Measurements from ENCODE around the gene RAI1. TPM values are rescaled to one million over a fixed set of nuclear protein-coding genes. Genes with fewer than 3 reads are reported as not detected.

The RAI1 gene
- total and polyA plus RNA-seq, 2 experiments from 2014 or later = 0.87 to 0.89 TPM

DNA sequence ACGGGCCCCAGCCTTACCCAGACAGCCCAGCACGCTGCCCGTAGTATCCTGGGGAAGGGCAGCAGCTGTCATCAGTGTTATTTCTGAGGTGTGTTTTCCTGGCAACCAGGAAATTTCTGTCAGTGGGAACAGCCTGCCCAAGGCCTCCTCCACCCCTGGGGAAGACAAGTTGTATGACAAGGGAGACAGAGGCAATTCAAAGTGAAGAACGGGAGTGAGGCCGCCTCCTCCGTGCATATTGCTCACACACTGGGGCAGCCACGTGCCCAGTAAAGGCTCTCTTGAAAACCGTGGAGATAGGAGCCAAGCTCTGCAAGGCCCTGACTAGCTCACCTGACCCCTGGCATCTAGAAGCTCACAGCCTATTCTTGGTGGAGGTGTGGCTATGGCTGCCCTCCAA, 57.6 kb downstream of the RAI1 start:
- Histone ChIP-seq H3K79me2 (replicated peaks; ENCODE audit: insufficient read depth) (no peaks in the 10 kb centered on the region), H4K20me1 (replicated peaks; ENCODE audit: insufficient read depth) (no peaks in the 10 kb centered on the region), H3K4me3 (no peak overlapping the region), H3K36me3 (ENCODE audit: insufficient read depth) (no peaks in the 10 kb centered on the region), H3K27me3 (ENCODE audit: insufficient read depth) (0 out of 2 replicates have a peak, but pooled peaks cover 8% of the 10 kb centered on the region), H2AFZ (no peak overlapping the region), H3K4me2 (peak overlapping the region; percentile 55), H3K4me1 (ENCODE audit: insufficient read depth) (peaks cover 29% of the 10 kb centered on the region), H3F3A (replicated peaks; ENCODE audit: low read depth) (no peaks in the 10 kb centered on the region), H3K9me2 (ENCODE audit: insufficient read depth) (no peaks in the 10 kb centered on the region), H3K27ac (ENCODE audit: low read depth) (no peak overlapping the region)
- peaks cover 18% of the 10 kb centered on the region for H3K27me3 Mint-ChIP-seq (ENCODE audit: insufficient read depth, low read depth, poor library complexity)
- H3K4me1 Mint-ChIP-seq = peaks cover 36% of the 10 kb centered on the region
- H3K4me3 Mint-ChIP-seq = no peak overlapping the region
- no peaks in the 10 kb centered on the region for H3K36me3 Mint-ChIP-seq (ENCODE audit: low read depth)
- DNase-seq (ENCODE audit: low spot score) (no peak), ATAC-seq (no peak)
- TF ChIP-seq EZH2phosphoT487 (IDR thresholded peaks at IDR 0.05; ENCODE audit: unreplicated experiment) (no peak), POLR2AphosphoS5 (IDR thresholded peaks at IDR 0.05; ENCODE audit: low read depth) (no peak), ZNF331 (CRISPR knock-in tag; IDR thresholded peaks at IDR 0.05; ENCODE audit: low read depth) (no peak), JUNB (IDR thresholded peaks at IDR 0.05; ENCODE audit: unreplicated experiment) (no peak), CREB1 (CRISPR knock-in tag; IDR thresholded peaks at IDR 0.05; ENCODE audit: low read depth) (no peak), NANOG (IDR thresholded peaks at IDR 0.05; ENCODE audit: borderline replicate concordance) (no peak), EZH2 (IDR thresholded peaks at IDR 0.05; ENCODE audit: low read depth, unreplicated experiment) (no peak), STAT1 (IDR thresholded peaks at IDR 0.05; ENCODE audit: unreplicated experiment) (no peak), ZNF114 (CRISPR knock-in tag; IDR thresholded peaks at IDR 0.05) (no peak)
- TF ChIP-seq, protein P1, sequence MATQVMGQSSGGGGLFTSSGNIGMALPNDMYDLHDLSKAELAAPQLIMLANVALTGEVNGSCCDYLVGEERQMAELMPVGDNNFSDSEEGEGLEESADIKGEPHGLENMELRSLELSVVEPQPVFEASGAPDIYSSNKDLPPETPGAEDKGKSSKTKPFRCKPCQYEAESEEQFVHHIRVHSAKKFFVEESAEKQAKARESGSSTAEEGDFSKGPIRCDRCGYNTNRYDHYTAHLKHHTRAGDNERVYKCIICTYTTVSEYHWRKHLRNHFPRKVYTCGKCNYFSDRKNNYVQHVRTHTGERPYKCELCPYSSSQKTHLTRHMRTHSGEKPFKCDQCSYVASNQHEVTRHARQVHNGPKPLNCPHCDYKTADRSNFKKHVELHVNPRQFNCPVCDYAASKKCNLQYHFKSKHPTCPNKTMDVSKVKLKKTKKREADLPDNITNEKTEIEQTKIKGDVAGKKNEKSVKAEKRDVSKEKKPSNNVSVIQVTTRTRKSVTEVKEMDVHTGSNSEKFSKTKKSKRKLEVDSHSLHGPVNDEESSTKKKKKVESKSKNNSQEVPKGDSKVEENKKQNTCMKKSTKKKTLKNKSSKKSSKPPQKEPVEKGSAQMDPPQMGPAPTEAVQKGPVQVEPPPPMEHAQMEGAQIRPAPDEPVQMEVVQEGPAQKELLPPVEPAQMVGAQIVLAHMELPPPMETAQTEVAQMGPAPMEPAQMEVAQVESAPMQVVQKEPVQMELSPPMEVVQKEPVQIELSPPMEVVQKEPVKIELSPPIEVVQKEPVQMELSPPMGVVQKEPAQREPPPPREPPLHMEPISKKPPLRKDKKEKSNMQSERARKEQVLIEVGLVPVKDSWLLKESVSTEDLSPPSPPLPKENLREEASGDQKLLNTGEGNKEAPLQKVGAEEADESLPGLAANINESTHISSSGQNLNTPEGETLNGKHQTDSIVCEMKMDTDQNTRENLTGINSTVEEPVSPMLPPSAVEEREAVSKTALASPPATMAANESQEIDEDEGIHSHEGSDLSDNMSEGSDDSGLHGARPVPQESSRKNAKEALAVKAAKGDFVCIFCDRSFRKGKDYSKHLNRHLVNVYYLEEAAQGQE (IDR thresholded peaks at IDR 0.05; ENCODE audit: unreplicated experiment) = no peak
- TF ChIP-seq, protein P2, sequence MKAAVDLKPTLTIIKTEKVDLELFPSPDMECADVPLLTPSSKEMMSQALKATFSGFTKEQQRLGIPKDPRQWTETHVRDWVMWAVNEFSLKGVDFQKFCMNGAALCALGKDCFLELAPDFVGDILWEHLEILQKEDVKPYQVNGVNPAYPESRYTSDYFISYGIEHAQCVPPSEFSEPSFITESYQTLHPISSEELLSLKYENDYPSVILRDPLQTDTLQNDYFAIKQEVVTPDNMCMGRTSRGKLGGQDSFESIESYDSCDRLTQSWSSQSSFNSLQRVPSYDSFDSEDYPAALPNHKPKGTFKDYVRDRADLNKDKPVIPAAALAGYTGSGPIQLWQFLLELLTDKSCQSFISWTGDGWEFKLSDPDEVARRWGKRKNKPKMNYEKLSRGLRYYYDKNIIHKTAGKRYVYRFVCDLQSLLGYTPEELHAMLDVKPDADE (IDR thresholded peaks at IDR 0.05) = no peak
- TF ChIP-seq, protein P3, sequence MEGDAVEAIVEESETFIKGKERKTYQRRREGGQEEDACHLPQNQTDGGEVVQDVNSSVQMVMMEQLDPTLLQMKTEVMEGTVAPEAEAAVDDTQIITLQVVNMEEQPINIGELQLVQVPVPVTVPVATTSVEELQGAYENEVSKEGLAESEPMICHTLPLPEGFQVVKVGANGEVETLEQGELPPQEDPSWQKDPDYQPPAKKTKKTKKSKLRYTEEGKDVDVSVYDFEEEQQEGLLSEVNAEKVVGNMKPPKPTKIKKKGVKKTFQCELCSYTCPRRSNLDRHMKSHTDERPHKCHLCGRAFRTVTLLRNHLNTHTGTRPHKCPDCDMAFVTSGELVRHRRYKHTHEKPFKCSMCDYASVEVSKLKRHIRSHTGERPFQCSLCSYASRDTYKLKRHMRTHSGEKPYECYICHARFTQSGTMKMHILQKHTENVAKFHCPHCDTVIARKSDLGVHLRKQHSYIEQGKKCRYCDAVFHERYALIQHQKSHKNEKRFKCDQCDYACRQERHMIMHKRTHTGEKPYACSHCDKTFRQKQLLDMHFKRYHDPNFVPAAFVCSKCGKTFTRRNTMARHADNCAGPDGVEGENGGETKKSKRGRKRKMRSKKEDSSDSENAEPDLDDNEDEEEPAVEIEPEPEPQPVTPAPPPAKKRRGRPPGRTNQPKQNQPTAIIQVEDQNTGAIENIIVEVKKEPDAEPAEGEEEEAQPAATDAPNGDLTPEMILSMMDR (conservative IDR thresholded peaks at IDR 0.05; ENCODE audit: low read depth in 2 of 2) = no peak
- TF ChIP-seq, protein P4, sequence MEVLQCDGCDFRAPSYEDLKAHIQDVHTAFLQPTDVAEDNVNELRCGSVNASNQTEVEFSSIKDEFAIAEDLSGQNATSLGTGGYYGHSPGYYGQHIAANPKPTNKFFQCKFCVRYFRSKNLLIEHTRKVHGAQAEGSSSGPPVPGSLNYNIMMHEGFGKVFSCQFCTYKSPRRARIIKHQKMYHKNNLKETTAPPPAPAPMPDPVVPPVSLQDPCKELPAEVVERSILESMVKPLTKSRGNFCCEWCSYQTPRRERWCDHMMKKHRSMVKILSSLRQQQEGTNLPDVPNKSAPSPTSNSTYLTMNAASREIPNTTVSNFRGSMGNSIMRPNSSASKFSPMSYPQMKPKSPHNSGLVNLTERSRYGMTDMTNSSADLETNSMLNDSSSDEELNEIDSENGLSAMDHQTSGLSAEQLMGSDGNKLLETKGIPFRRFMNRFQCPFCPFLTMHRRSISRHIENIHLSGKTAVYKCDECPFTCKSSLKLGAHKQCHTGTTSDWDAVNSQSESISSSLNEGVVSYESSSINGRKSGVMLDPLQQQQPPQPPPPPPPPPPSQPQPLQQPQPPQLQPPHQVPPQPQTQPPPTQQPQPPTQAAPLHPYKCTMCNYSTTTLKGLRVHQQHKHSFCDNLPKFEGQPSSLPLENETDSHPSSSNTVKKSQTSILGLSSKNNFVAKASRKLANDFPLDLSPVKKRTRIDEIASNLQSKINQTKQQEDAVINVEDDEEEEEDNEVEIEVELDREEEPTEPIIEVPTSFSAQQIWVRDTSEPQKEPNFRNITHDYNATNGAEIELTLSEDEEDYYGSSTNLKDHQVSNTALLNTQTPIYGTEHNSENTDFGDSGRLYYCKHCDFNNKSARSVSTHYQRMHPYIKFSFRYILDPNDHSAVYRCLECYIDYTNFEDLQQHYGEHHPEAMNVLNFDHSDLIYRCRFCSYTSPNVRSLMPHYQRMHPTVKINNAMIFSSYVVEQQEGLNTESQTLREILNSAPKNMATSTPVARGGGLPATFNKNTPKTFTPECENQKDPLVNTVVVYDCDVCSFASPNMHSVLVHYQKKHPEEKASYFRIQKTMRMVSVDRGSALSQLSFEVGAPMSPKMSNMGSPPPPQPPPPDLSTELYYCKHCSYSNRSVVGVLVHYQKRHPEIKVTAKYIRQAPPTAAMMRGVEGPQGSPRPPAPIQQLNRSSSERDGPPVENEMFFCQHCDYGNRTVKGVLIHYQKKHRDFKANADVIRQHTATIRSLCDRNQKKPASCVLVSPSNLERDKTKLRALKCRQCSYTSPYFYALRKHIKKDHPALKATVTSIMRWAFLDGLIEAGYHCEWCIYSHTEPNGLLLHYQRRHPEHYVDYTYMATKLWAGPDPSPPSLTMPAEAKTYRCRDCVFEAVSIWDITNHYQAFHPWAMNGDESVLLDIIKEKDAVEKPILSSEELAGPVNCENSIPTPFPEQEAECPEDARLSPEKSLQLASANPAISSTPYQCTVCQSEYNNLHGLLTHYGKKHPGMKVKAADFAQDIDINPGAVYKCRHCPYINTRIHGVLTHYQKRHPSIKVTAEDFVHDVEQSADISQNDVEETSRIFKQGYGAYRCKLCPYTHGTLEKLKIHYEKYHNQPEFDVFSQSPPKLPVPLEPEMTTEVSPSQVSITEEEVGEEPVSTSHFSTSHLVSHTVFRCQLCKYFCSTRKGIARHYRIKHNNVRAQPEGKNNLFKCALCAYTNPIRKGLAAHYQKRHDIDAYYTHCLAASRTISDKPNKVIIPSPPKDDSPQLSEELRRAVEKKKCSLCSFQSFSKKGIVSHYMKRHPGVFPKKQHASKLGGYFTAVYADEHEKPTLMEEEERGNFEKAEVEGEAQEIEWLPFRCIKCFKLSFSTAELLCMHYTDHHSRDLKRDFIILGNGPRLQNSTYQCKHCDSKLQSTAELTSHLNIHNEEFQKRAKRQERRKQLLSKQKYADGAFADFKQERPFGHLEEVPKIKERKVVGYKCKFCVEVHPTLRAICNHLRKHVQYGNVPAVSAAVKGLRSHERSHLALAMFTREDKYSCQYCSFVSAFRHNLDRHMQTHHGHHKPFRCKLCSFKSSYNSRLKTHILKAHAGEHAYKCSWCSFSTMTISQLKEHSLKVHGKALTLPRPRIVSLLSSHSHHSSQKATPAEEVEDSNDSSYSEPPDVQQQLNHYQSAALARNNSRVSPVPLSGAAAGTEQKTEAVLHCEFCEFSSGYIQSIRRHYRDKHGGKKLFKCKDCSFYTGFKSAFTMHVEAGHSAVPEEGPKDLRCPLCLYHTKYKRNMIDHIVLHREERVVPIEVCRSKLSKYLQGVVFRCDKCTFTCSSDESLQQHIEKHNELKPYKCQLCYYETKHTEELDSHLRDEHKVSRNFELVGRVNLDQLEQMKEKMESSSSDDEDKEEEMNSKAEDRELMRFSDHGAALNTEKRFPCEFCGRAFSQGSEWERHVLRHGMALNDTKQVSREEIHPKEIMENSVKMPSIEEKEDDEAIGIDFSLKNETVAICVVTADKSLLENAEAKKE (CRISPR knock-in tag; IDR thresholded peaks at IDR 0.05) = no peak
- no peak overlapping the region for H3K27ac Mint-ChIP-seq
- H3K9me3 Mint-ChIP-seq = no peaks in the 10 kb centered on the region

Measured in GM23338 (cell line).